Right lobe of liver (tissue), 4 donors: Measurements from ENCODE around the gene APBA1.

Experiments
- CTCF ChIP-seq, 4 donors: fragments of 200-600 bp in 3 of 4; fragments of 450-650 bp in 1 of 4; IDR thresholded peaks; one replicate each; pipeline versions ENCODE4 v1.5.1 to v1.8.0; 2016 to 2022; ENCODE audit warnings: antibody characterized with exemption in 4 of 4, mild to moderate bottlenecking in 2 of 4
- POLR2A ChIP-seq: fragments of 450-650 bp; IDR thresholded peaks from one replicate; pipeline ENCODE4 v1.6.1; 2017; ENCODE audit warnings: antibody characterized with exemption, mild to moderate bottlenecking
- donor health status: DM: no; HTN: no; CAD: no.
- donor health status: DM: no; HTN: no; CAD: no.
- donor health status: DM: no; HTN: yes; CAD: no.

- no peak for TF ChIP-seq CTCF (IDR thresholded peaks at IDR 0.05)
- TF ChIP-seq POLR2A = no peak
These were observed 99.6 kb downstream of the APBA1 start for GRCh38 chr9:69572611-69573010.
